NCI-H2196 (cell line): ENCODE results near the gene PMM2.
A peak's percentile ranks its signal among the peaks of the same experiment; 100 is the strongest.
"Not testable (repeated sequence)": the region's sequence is repeated elsewhere in the genome, so short reads cannot be mapped to it uniquely, and the experiment has no call there.

Source experiments
- DNase-seq: peaks from one replicate; lab custom pipeline; 2025; ENCODE audit not compliant: unreplicated experiment; lab: John Stamatoyannopoulos, UW

Gene PMM2

GRCh38 chr16:8866118-8866883, 68.7 kb downstream of the PMM2 start:
- no peak for DNase-seq

GRCh38 chr16:8866884-8867215, 69.2 kb downstream of the PMM2 start:
- DNase-seq: no peak

GRCh38 chr16:8867216-8867931, 69.7 kb downstream of the PMM2 start:
- no peak for DNase-seq

GRCh38 chr16:8867932-8868415, 70.3 kb downstream of the PMM2 start:
- no peak for DNase-seq

- peak; percentile 90 for DNase-seq
These were observed 71.0 kb downstream of the PMM2 start, which contains the start of gene CARHSP1 for GRCh38 chr16:8868416-8869211. TSS of gene CARHSP1 (minus strand) at chr16:8869006. CDS start at chr16:8859328, 9,678 bp downstream.

- DNase-seq: no peak
These were observed 71.8 kb downstream of the PMM2 start for GRCh38 chr16:8869212-8869987.

GRCh38 chr16:8869988-8870241, 72.3 kb downstream of the PMM2 start:
- not testable (repeated sequence) for DNase-seq

GRCh38 chr16:8872071-8872470, 74.4 kb downstream of the PMM2 start:
- no peak for DNase-seq

- no peak for DNase-seq
These were observed 75.6 kb downstream of the PMM2 start for GRCh38 chr16:8872967-8873865.

- not testable (repeated sequence) for DNase-seq
These were observed 76.2 kb downstream of the PMM2 start for GRCh38 chr16:8873866-8874195.

GRCh38 chr16:8874388-8874787, 76.7 kb downstream of the PMM2 start:
- DNase-seq: no peak

- not testable (repeated sequence) for DNase-seq
These were observed 77.7 kb downstream of the PMM2 start for GRCh38 chr16:8875317-8875716.

GRCh38 chr16:8877894-8878522, 80.4 kb downstream of the PMM2 start:
- no peak for DNase-seq

GRCh38 chr16:8878523-8878911, 80.9 kb downstream of the PMM2 start:
- DNase-seq: no peak

GRCh38 chr16:8880839-8881510, 83.3 kb downstream of the PMM2 start:
- no peak for DNase-seq

GRCh38 chr16:8882041-8882617, 84.5 kb downstream of the PMM2 start, which contains the start of gene LITAFD:
TSS of gene LITAFD (plus strand) at chr16:8882351. CDS start at chr16:8884356, 2,005 bp downstream.
- no peak for DNase-seq

- DNase-seq: no peak
These were observed 85.2 kb downstream of the PMM2 start for GRCh38 chr16:8882725-8883377.
